ENCODE data around the gene TALDO1. TPM values are rescaled to one million over a fixed set of nuclear protein-coding genes. Genes with fewer than 3 reads are reported as not detected.

TALDO1 gene
- total and polyA plus RNA-seq, 8 donors, result 50.3 to 83.9 (median 74.6) TPM

GRCh38 chr11:794766-795633, 47.7 kb downstream of the TALDO1 start:
- 10 to 14% methylated on average over 36 to 38 of the region's 38 CpGs for WGBS, 2 donors
- FAIRE-seq (no peak), ATAC-seq (peak; percentile 46 to 51 (median 49))

GRCh38 chr11:795634-796564, 48.6 kb downstream of the TALDO1 start:
- Histone ChIP-seq H3K27ac (peak overlapping the region; percentile 86 to 90 (median 88)), H3K36me3 (peaks cover 0 to 14% (median 4%) of the 10 kb centered on the region in 3 donors), H3K4me1 (peaks cover 8 to 17% (median 8%) of the 10 kb centered on the region in 3 donors), H3K4me3 (peak overlapping the region; percentile 42 to 85 (median 66)), H3K27me3 (no peaks in the 10 kb centered on the region), H3K9me3 (no peaks in the 10 kb centered on the region)
- WGBS, 2 donors, result 1 to 4% methylated on average over 26 of the region's 26 CpGs
- DNase-seq (peak; percentile 74 to 89 (median 80)), FAIRE-seq (no peak), ATAC-seq (peak; percentile 38 to 61 (median 58))
- intact Hi-C loops (cut with DNase I), result no loop called here
- TF ChIP-seq CTCF (IDR thresholded peaks at IDR 0.05), result no peak

More at GRCh38 chr11:794766-795633, 47.7 kb downstream of the TALDO1 start:
- no peaks in the 10 kb centered on the region for H3K9me3 ChIP-seq
- H3K4me1 ChIP-seq, result peaks cover 8 to 17% (median 8%) of the 10 kb centered on the region in 3 donors
- H3K27me3 ChIP-seq, result no peaks in the 10 kb centered on the region
- no peak for TF ChIP-seq CTCF (IDR thresholded peaks at IDR 0.05)
- peak overlapping the region; percentile 42 to 85 (median 66) for H3K4me3 ChIP-seq
- intact Hi-C loops (cut with DNase I), result no loop called here
- peak; percentile 88 to 97 (median 94) for DNase-seq
- peak overlapping the region; percentile 86 to 90 (median 88) for H3K27ac ChIP-seq
- H3K36me3 ChIP-seq, result peaks cover 0 to 14% (median 4%) of the 10 kb centered on the region in 3 donors

- Histone ChIP-seq H3K4me3 (peak overlapping the region; percentile 60 to 85 (median 70)), H3K9me3 (no peaks in the 10 kb centered on the region), H3K27me3 (no peaks in the 10 kb centered on the region), H3K4me1 (peaks cover 8 to 17% (median 8%) of the 10 kb centered on the region in 3 donors), H3K36me3 (peaks cover 0 to 10% (median 4%) of the 10 kb centered on the region in 3 donors), H3K27ac (peak overlapping the region; percentile 86 to 90 (median 88))
- FAIRE-seq (no peak), ATAC-seq (no peak), DNase-seq (peak in 2 of 6 donors; percentile 59 to 82)
- intact Hi-C loops (cut with DNase I), result no loop called here
- 16% methylated on average over 17 to 18 of the region's 18 CpGs for WGBS, 2 donors
- no peak for TF ChIP-seq CTCF (IDR thresholded peaks at IDR 0.05)
Measured at GRCh38 chr11:796565-797295, 49.5 kb downstream of the TALDO1 start.

- Histone ChIP-seq H3K36me3 (peaks cover 0 to 5% (median 0%) of the 10 kb centered on the region in 3 donors), H3K4me3 (peak overlapping the region; percentile 60 to 85 (median 70)), H3K9me3 (no peaks in the 10 kb centered on the region), H3K27ac (peak overlapping the region; percentile 86 to 90 (median 88)), H3K4me1 (peaks cover 8 to 17% (median 8%) of the 10 kb centered on the region in 3 donors), H3K27me3 (no peaks in the 10 kb centered on the region)
- 0% methylated on average over 55 to 57 of the region's 57 CpGs for WGBS, 2 donors
- peak; percentile 63 to 90 (median 75) for DNase-seq
- FAIRE-seq, result no peak
- no peak for TF ChIP-seq CTCF (IDR thresholded peaks at IDR 0.05)
- intact Hi-C loops (cut with DNase I), result no loop called here
- ATAC-seq, result peak; percentile 2 to 60 (median 23)
Measured at GRCh38 chr11:797296-798092, 50.2 kb downstream of the TALDO1 start.

Measured in pancreas (tissue), 10 donors.